IMR-90 (cell line): ENCODE data around the gene RCC1. TPM values are rescaled to one million over a fixed set of nuclear protein-coding genes. Genes with fewer than 3 reads are reported as not detected.
A peak's percentile ranks its signal among the peaks of the same experiment; 100 is the strongest.

Source experiments
- ATAC-seq: fragments of 200-7000 bp; cut with Tn5 transposase; 2 replicates; pipeline ENCODE4 v1.9.1; 2020; ENCODE audit warnings: low read depth, mild to moderate bottlenecking, moderate library complexity
- BruUV-seq: library from RNA; stranded (reverse); fragments of 400-500 nt; replicated peaks from 2 replicates; lab custom pipeline; 2021; lab: Mats Ljungman, UMichigan
- CTCF ChIA-PET: fragments of 300-600 bp; formaldehyde crosslinking; extraction: SDS; loops from one replicate; lab custom pipeline; 2021; ENCODE audit warnings: antibody characterized with exemption; lab: Yijun Ruan, JAX
- POLR2A ChIA-PET: fragments of 300-600 bp; sonication (Branson Sonifier 250); formaldehyde crosslinking; loops from one replicate; lab custom pipeline; 2022; ENCODE audit warnings: antibody characterized with exemption; ENCODE audit not compliant: unreplicated experiment; lab: Charles Lee
- DNase-seq: peaks from one replicate; pipeline ENCODE4 v3.0.0; 2013
- H2AFZ ChIP-seq: replicated peaks from 2 replicates; pipeline ENCODE3; 2013; ENCODE audit warnings: low read length, mild to moderate bottlenecking; ENCODE audit not compliant: poor library complexity
- H2AK5ac ChIP-seq: 2 replicates; pipeline ENCODE4 v1.6.1; 2013; ENCODE audit warnings: low read depth, low read length, inconsistent platforms
- H2AK9ac ChIP-seq: replicated peaks from 2 replicates; pipeline ENCODE3; 2013; ENCODE audit warnings: mild to moderate bottlenecking, low read depth, low read length, moderate library complexity; ENCODE audit not compliant: poor library complexity
- H2BK120ac ChIP-seq: 2 replicates; pipeline ENCODE4 v1.6.1; 2013; ENCODE audit warnings: low read depth, low read length, inconsistent platforms
- H2BK15ac ChIP-seq: 3 replicates; pipeline ENCODE4 v1.6.1; 2013; ENCODE audit warnings: low read depth, low read length, inconsistent platforms
- H2BK20ac ChIP-seq: 2 replicates; pipeline ENCODE4 v1.6.1; 2013; ENCODE audit warnings: low read depth, mild to moderate bottlenecking, inconsistent platforms, low read length, moderate library complexity
- H2BK5ac ChIP-seq: 2 replicates; pipeline ENCODE4 v1.6.1; 2013; ENCODE audit warnings: mild to moderate bottlenecking, low read depth, low read length, inconsistent platforms; ENCODE audit not compliant: poor library complexity, severe bottlenecking
- H3K14ac ChIP-seq: replicated peaks from 2 replicates; pipeline ENCODE4 v1.6.1; 2013; ENCODE audit warnings: low read depth, low read length, inconsistent platforms
- H3K18ac ChIP-seq: 2 replicates; pipeline ENCODE4 v1.6.1; 2013; ENCODE audit warnings: low read depth, low read length, control low read depth
- H3K23ac ChIP-seq: 2 replicates; pipeline ENCODE4 v1.6.1; 2013; ENCODE audit warnings: low read depth, low read length, inconsistent platforms
- H3K27ac ChIP-seq: 2 replicates; pipeline ENCODE4 v1.5.1; 2013; ENCODE audit warnings: mild to moderate bottlenecking, control low read depth, low read length; ENCODE audit not compliant: insufficient read depth
- H3K27me3 ChIP-seq: 2 replicates; pipeline ENCODE4 v1.6.1; 2013; ENCODE audit warnings: low read length; ENCODE audit not compliant: control insufficient read depth, insufficient read depth
- H3K36me3 ChIP-seq: 2 replicates; pipeline ENCODE4 v1.6.1; 2013; ENCODE audit warnings: low read length, mixed read lengths; ENCODE audit not compliant: control insufficient read depth, insufficient read depth
- H3K4ac ChIP-seq: 2 replicates; pipeline ENCODE4 v1.6.1; 2013; ENCODE audit warnings: low read depth, low read length, inconsistent platforms
- H3K4me1 ChIP-seq: 2 replicates; pipeline ENCODE4 v1.6.1; 2013; ENCODE audit warnings: low read length, mixed read lengths; ENCODE audit not compliant: control insufficient read depth, insufficient read depth
- H3K4me2 ChIP-seq: 2 replicates; pipeline ENCODE4 v1.6.1; 2013; ENCODE audit warnings: low read depth, mild to moderate bottlenecking, control low read depth, low read length, moderate library complexity
- H3K4me3 ChIP-seq: 2 replicates; pipeline ENCODE4 v1.5.1; 2013; ENCODE audit warnings: low read depth, mild to moderate bottlenecking, control low read depth, low read length, moderate library complexity; ENCODE audit not compliant: insufficient read depth
- H3K56ac ChIP-seq: 2 replicates; pipeline ENCODE4 v1.6.1; 2013; ENCODE audit warnings: low read length, inconsistent platforms; ENCODE audit not compliant: insufficient read depth; ENCODE audit errors: extremely low read depth
- H3K79me1 ChIP-seq, 2 experiments: 2 replicates each; pipeline ENCODE4 v1.6.1; 2013; ENCODE audit warnings: low read length in 2 of 2, inconsistent platforms in 1 of 2, low read depth in 1 of 2
- H3K9ac ChIP-seq: 2 replicates; pipeline ENCODE4 v1.6.1; 2013; ENCODE audit warnings: low read depth, low read length, control low read depth
- H3K9me1 ChIP-seq: 2 replicates; pipeline ENCODE4 v1.6.1; 2013; ENCODE audit warnings: low read length, inconsistent platforms; ENCODE audit not compliant: insufficient read depth
- H3K9me3 ChIP-seq: 2 replicates; pipeline ENCODE4 v1.6.1; 2013; ENCODE audit warnings: low read length; ENCODE audit not compliant: control insufficient read depth, insufficient read depth
- H4K20me1 ChIP-seq: 2 replicates; pipeline ENCODE4 v1.6.1; 2013; ENCODE audit warnings: low read length, inconsistent platforms; ENCODE audit not compliant: insufficient read depth
- H4K5ac ChIP-seq: 2 replicates; pipeline ENCODE4 v1.6.1; 2013; ENCODE audit warnings: mild to moderate bottlenecking, low read depth, low read length, control low read depth
- H4K8ac ChIP-seq, 2 experiments: 2 replicates each; pipeline ENCODE4 v1.6.1; 2013; ENCODE audit warnings: low read depth in 2 of 2, low read length in 2 of 2, control low read depth in 1 of 2, inconsistent platforms in 1 of 2
- H4K91ac ChIP-seq: 2 replicates; pipeline ENCODE4 v1.6.1; 2013; ENCODE audit warnings: low read depth, low read length, inconsistent platforms; ENCODE audit not compliant: insufficient read depth
- BHLHE40 ChIP-seq: fragments of 150-350 bp; IDR thresholded peaks from 2 replicates; pipeline ENCODE4 v1.6.1; 2016; ENCODE audit warnings: mild to moderate bottlenecking, low read depth, low read length
- CEBPB ChIP-seq: IDR thresholded peaks from 2 replicates; pipeline ENCODE4 v1.6.1; 2012; ENCODE audit warnings: low read depth, low read length, improper control_type of control experiment
- CHD1 ChIP-seq: IDR thresholded peaks from 2 replicates; pipeline ENCODE4 v1.6.1; 2012; ENCODE audit warnings: low read depth, low read length, improper control_type of control experiment
- CTCF ChIP-seq: conservative IDR thresholded peaks from 2 replicates; pipeline ENCODE4 v1.5.1; 2012; ENCODE audit warnings: mild to moderate bottlenecking, low read depth, low read length, improper control_type of control experiment
- FOS ChIP-seq: fragments of 150-350 bp; IDR thresholded peaks from 2 replicates; pipeline ENCODE4 v1.6.1; 2016; ENCODE audit warnings: low read depth, low read length
- MAFK ChIP-seq: IDR thresholded peaks from 2 replicates; pipeline ENCODE4 v1.6.1; 2012; ENCODE audit warnings: low read depth, low read length, improper control_type of control experiment
- MAZ ChIP-seq: IDR thresholded peaks from 2 replicates; pipeline ENCODE4 v1.6.1; 2012; ENCODE audit warnings: low read depth, mild to moderate bottlenecking, low read length, improper control_type of control experiment, moderate library complexity, borderline replicate concordance
- MXI1 ChIP-seq: IDR thresholded peaks from 2 replicates; pipeline ENCODE4 v1.6.1; 2012; ENCODE audit warnings: low read depth, mild to moderate bottlenecking, low read length, moderate library complexity, borderline replicate concordance
- NFE2L2 ChIP-seq: fragments of 150-350 bp; IDR thresholded peaks from 2 replicates; pipeline ENCODE4 v1.6.1; 2016; ENCODE audit warnings: low read depth, mild to moderate bottlenecking, low read length
- POLR2A ChIP-seq: IDR thresholded peaks from 2 replicates; pipeline ENCODE4 v1.6.1; 2012; ENCODE audit warnings: mild to moderate bottlenecking, low read depth, low read length
- RAD21 ChIP-seq: IDR thresholded peaks from 2 replicates; pipeline ENCODE4 v1.6.1; 2012; ENCODE audit warnings: low read length, improper control_type of control experiment
- RCOR1 ChIP-seq: IDR thresholded peaks from 2 replicates; pipeline ENCODE4 v1.6.1; 2012; ENCODE audit warnings: mild to moderate bottlenecking, low read length, improper control_type of control experiment; ENCODE audit not compliant: insufficient replicate concordance
- RFX5 ChIP-seq: IDR thresholded peaks from 2 replicates; pipeline ENCODE4 v1.8.0; 2012; ENCODE audit warnings: low read depth, mild to moderate bottlenecking, low read length, moderate library complexity
- SMC3 ChIP-seq: fragments of 150-350 bp; IDR thresholded peaks from 2 replicates; pipeline ENCODE4 v1.6.1; 2016; ENCODE audit warnings: low read depth, mild to moderate bottlenecking, antibody characterized with exemption, low read length, moderate library complexity
- WGBS, 2 experiments: methylation state at CpG; one replicate each; pipeline versions ENCODE4 v1.1.5 to v1.1.7; 2013; ENCODE audit warnings: missing lambda C conversion rate in 2 of 2; ENCODE audit not compliant: insufficient read length in 1 of 2; ENCODE audit errors: extremely low coverage in 2 of 2; 5-methylcytosine and 5-hydroxymethylcytosine counted together
- dilution Hi-C: fragments of 300-500 bp; cut with HindIII; formaldehyde crosslinking; loops from one replicate; pipeline ENCODE4 v1.14.3; 2018; ENCODE audit warnings: low sequenced_read_pairs; ENCODE audit not compliant: unreplicated experiment
- in situ Hi-C: fragments of 300-500 bp; cut with MboI; formaldehyde crosslinking; loops from 3 replicates; pipeline ENCODE4 v1.14.3; 2019; ENCODE audit warnings: low sequenced_read_pairs, inconsistent platforms, mixed read lengths
- intact Hi-C: fragments of 100-400 bp; cut with micrococcal nuclease; formaldehyde crosslinking; loops from 2 replicates; pipeline ENCODE4 v1.10.0; 2022
- polyA plus RNA-seq, 3 experiments: library from polyadenylated mRNA; depleted of rRNA; stranded (reverse); fragments of >200 nt; gene quantifications; 2 replicates each; pipeline ENCODE4 v1.2.3, GENCODE V29; 2012; ENCODE audit warnings: low replicate concordance in 1 of 3
- total RNA-seq: library from RNA; depleted of rRNA; stranded (reverse); fragments of >200 nt; gene quantifications from 2 replicates; pipeline ENCODE4 v1.2.3, GENCODE V29; 2012
- TF ChIP-seq, protein P1 (sequence below): fragments of 150-350 bp; IDR thresholded peaks from 2 replicates; pipeline ENCODE4 v1.6.1; 2016; ENCODE audit warnings: low read depth, mild to moderate bottlenecking, low read length, moderate library complexity, borderline replicate concordance
- TF ChIP-seq, protein P2 (sequence below): fragments of 150-350 bp; IDR thresholded peaks from 2 replicates; pipeline ENCODE4 v1.6.1; 2017; ENCODE audit warnings: mild to moderate bottlenecking, antibody characterized with exemption, low read length, low read depth

Gene RCC1
- total and polyA plus RNA-seq, 2 of the 4 experiments (the other 2 are of a cell fraction) = 33.2 to 43.9 TPM

DNA sequence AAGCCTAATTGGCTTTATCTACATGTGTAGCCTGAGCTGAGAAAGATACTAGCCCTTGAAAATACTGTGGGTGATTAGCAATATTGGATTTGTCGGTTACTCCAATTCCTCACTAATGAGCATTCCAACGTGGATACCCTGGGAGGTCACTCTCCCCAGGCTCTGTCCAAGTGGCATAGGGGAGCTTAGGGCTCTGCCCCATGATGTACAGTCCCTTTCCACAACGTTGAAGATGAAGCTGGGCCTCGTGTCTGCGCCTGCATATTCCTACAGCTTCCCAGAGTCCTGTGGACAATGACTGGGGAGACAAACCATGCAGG lies 2.6 kb downstream of the RCC1 start:
- H2BK20ac ChIP-seq = no peak overlapping the region
- peak overlapping the region; percentile 69 for H3K9ac ChIP-seq
- peak overlapping the region; percentile 79 for H2BK5ac ChIP-seq
- H2AFZ ChIP-seq = no peak overlapping the region
- dilution Hi-C loops = no loop called here
- WGBS, 2 experiments = 0% methylated on average over 1 of the region's 5 CpGs; no CpG with 5 or more reads in 1 of the 2 experiments
- no peaks in the 10 kb centered on the region for H3K27me3 ChIP-seq
- peak overlapping the region; percentile 88 for H3K4ac ChIP-seq
- peaks cover 71% of the 10 kb centered on the region for H4K20me1 ChIP-seq
- TF ChIP-seq MAFK = no peak
- TF ChIP-seq MXI1 = no peak
- no peak for TF ChIP-seq CTCF
- no peak for TF ChIP-seq FOS
- TF ChIP-seq BHLHE40 = no peak
- no peak for TF ChIP-seq RCOR1
- TF ChIP-seq, protein P1, sequence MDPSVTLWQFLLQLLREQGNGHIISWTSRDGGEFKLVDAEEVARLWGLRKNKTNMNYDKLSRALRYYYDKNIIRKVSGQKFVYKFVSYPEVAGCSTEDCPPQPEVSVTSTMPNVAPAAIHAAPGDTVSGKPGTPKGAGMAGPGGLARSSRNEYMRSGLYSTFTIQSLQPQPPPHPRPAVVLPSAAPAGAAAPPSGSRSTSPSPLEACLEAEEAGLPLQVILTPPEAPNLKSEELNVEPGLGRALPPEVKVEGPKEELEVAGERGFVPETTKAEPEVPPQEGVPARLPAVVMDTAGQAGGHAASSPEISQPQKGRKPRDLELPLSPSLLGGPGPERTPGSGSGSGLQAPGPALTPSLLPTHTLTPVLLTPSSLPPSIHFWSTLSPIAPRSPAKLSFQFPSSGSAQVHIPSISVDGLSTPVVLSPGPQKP = no peak
- TF ChIP-seq, protein P2, sequence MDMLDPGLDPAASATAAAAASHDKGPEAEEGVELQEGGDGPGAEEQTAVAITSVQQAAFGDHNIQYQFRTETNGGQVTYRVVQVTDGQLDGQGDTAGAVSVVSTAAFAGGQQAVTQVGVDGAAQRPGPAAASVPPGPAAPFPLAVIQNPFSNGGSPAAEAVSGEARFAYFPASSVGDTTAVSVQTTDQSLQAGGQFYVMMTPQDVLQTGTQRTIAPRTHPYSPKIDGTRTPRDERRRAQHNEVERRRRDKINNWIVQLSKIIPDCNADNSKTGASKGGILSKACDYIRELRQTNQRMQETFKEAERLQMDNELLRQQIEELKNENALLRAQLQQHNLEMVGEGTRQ = no peak
- no peak for TF ChIP-seq CHD1
- no peak for TF ChIP-seq MAZ
- no peak for TF ChIP-seq NFE2L2
- TF ChIP-seq RAD21 = no peak
- no peak for TF ChIP-seq CEBPB
- no peak for TF ChIP-seq SMC3
- no peak; the same call in 1 of the 2 replicates for TF ChIP-seq POLR2A
- no peak for TF ChIP-seq RFX5
- peak overlapping the region; percentile 84 for H3K18ac ChIP-seq
- H3K23ac ChIP-seq = peak overlapping the region; percentile 91
- peak overlapping the region; percentile 26 for H2AK9ac ChIP-seq
- peak overlapping the region; percentile 65 for H4K91ac ChIP-seq
- H3K27ac ChIP-seq = peak overlapping the region; percentile 94
- H3K56ac ChIP-seq = peak overlapping the region; percentile 99
- H4K8ac ChIP-seq = peak overlapping the region; percentile 80 to 93
- no peaks in the 10 kb centered on the region for H3K9me3 ChIP-seq
- DNase-seq (no peak), ATAC-seq (no peak)
- H3K79me1 ChIP-seq = peaks cover 17 to 38% of the 10 kb centered on the region in 2 experiments
- ChIA-PET POLR2A (interaction anchor here (0.5 to 1.0 kb wide), 2 partner anchors 36 to 73 kb away, joined by 3 to 12 read pairs; no protein-coding TSS in a partner anchor), CTCF (interaction anchor here (0.8 kb wide), 1 partner anchor 8 kb away, joined by 5 read pairs; no protein-coding TSS in a partner anchor)
- H2AK5ac ChIP-seq = peak overlapping the region; percentile 62; the same call in 1 of the 2 replicates
- H3K4me3 ChIP-seq = peak overlapping the region; percentile 88; the same call in 1 of the 2 replicates
- no peak overlapping the region for H2BK15ac ChIP-seq
- in situ Hi-C loops = no loop called here
- intact Hi-C loops = loop anchor here (5.0 kb wide), 1 partner anchor 101 kb away; no protein-coding TSS in a partner anchor
- H4K5ac ChIP-seq = peak overlapping the region; percentile 70
- peak overlapping the region; percentile 97 for H3K4me2 ChIP-seq
- H3K36me3 ChIP-seq = peaks cover 47% of the 10 kb centered on the region
- BruUV-seq = no TSS peak
- H3K4me1 ChIP-seq = peaks cover 13% of the 10 kb centered on the region
- H3K9me1 ChIP-seq = peaks cover 14% of the 10 kb centered on the region
- no peak overlapping the region for H2BK120ac ChIP-seq
- H3K14ac ChIP-seq = peak overlapping the region; percentile 95
